ENCODE measurements around the gene PSENEN.
A peak's percentile ranks its signal among the peaks of the same experiment; 100 is the strongest.
"Not testable (repeated sequence)": the region's sequence is repeated elsewhere in the genome, so short reads cannot be mapped to it uniquely, and the experiment has no call there.

The PSENEN gene

DNA sequence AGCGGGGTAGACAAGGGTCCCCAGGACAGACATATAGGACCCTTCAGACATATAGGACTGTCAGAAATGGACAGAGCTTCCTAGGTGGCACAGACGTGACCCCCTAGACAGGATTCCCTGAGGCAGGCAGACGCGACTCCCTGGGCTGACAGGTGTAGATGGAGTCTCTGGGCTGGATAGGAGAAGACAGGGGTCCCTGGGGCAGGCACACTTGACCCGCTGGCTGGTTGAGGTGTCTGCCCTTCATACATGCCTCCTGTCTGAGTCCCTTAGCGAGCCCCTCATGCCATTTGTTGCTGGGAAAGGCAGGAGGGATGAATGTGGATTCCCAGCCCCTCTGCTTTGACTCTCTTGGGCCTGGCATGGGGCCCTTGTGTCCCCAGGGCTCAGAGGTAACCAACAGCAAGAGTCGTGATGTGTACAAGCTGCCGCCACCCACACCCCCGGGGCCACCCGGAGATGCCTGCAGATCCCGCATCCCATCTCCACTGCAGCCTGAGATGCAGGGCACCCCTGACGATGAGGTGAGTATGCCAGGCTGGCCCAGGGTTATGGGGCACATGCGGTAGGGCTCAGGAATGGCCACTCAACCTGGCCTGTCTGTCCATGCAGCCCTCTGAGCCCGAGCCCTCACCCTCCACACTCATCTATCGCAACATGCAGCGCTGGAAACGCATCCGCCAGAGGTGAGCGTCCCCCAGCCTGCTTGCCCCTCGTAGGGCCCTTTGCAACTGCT, 8.4 kb downstream of the PSENEN start:
- DNase-seq = no peak

GRCh38 chr19:35754370-35755130, 9.1 kb downstream of the PSENEN start:
- DNase-seq = no peak

DNA sequence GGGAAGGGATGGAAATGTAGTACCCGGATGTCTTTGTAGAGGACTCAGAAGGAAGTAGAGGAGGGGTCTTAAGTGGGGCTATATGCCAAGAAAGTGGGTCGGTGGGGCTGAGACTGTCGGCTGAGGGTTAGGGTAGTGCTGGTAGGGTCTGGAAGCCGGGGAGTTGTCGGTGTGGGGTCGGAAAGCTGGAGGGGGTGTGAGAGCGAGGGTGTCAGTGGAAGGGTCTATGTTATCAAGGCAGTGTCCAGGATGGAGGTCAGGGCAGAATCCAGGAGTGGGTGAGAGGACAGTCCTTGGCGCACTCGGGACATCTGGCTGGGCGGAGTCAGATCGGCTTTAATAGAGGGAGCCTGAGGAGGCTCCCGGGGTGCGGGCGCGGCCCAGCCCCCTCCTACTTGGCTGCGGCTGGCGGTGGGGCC, 9.7 kb downstream of the PSENEN start:
- no peak for DNase-seq

- no peak for DNase-seq
Measured at GRCh38 chr19:35755550-35756376, 10.3 kb downstream of the PSENEN start.

DNA sequence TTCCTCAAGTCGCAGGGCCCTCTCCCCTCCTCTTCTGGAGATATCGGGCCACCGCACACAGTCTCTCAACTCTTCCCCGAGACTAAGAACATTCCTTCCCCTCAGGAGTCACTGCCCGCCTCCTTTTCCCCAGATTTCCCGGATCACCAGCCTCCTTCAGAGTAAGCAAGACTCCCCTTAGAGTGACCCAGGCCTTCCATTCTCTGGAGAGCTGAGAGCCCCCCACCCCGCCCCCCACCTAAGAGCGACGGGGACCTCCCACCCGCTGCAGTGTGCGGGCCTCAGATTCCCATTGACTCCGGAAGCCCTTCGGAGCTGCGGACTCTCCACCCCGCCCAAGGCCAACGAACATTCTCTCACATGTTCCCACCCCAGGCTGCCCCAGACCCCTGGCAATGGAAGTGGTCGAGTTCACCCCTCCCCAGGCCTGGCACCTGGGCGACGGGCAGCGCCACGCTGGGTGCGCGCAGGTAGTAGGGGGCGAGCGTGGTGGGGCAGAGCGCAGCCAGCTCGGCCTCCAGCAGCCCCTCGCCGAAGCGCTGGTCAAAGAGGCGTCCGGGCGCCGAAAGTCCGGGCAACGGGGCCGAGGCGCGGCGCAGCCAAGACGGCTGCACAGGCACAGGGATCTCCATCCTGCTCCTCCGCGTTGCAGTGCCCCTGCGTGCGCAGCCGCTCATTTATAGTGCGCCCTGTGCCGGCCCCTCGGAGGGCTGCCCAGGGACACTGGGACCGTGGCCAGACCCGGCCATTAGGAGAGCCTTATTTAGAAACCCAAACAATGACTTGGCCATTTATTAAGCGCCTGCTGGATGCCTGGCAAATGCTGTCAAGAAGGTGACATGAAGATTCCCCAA, 11.2 kb downstream of the PSENEN start, which contains the start of gene HSPB6:
Gene HSPB6, minus strand, starts transcription at position 653 of the 854 bp plus-strand sequence. Its CDS starts 21 bp downstream, at position 632.
- DNase-seq = no peak

DNA sequence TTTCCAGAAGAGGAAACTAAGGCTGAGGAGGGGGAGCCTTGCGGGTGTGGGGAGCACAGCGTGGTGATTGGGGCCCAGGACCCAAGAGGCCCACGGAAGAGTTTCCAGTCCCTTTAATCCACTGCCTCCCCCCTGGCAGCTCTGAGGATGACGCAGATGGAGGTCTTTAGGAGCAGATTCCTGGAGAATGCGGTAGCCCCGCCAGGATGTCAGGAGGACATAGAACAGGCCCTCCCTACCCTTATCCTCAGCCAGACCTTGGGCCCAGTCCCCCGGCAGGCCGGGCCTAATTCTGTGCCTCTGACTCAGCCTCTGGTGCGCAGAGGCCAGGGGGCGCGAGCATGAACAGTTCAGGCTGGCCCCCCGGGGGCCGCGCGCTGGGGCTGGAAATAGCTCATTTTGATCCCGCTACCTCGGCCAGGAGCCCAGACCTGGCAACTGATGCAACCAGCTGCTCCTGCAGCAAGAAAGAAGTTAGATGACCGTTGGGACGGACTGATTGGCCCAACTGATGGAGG, 11.8 kb downstream of the PSENEN start:
- no peak for DNase-seq

DNA sequence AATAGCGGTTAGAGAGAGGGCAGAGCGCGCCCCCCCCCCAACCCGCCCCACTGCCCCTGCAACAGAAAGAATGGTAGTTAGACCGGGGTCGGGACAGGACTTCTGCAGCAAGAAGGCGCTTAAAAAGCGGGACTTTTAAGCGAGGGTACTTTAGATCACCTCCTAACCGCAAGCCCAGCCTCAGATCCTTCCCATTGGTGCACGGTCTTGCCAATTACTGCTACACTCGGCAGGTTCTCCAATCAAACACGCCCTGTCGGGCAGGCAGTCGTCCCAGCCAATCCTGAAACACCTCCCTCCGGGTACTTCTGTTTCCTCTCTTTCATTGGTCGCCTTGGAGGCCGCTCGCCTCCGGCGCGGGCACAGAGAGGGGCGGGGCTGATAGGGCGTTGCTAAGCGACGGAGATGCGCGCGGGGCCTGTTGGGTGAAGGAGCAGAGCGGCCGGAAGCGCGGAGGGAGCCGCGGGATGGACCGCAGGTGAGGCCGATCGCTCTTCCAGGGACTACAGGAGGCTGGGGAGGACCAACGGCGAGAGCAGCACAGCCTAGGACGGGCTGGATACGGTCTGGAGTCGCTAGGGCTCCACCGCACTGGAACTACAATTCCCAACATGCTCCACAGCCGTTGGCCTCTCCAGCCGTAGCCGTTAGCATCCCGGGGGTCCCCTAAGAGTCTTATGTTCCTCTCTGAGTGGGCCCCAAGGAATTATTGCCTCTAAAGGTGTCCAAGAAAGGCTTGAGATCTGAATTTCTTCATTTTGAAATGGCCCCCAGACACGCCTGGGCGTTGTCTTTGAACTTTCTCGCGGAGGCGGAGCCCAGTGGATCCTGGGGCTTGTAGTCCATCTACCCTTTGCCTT, 12.5 kb downstream of the PSENEN start, which contains the start of gene PROSER3:
Gene PROSER3, plus strand, starts transcription at position 428 of the 860 bp plus-strand sequence. Its CDS starts 40 bp downstream, at position 468.
- DNase-seq = peak; percentile 98

- DNase-seq = no peak
Measured at GRCh38 chr19:35759697-35760096, 14.2 kb downstream of the PSENEN start.

- DNase-seq = no peak
Measured at GRCh38 chr19:35760711-35761349, 15.4 kb downstream of the PSENEN start.

GRCh38 chr19:35764432-35765315, 19.2 kb downstream of the PSENEN start:
- DNase-seq = no peak

DNA sequence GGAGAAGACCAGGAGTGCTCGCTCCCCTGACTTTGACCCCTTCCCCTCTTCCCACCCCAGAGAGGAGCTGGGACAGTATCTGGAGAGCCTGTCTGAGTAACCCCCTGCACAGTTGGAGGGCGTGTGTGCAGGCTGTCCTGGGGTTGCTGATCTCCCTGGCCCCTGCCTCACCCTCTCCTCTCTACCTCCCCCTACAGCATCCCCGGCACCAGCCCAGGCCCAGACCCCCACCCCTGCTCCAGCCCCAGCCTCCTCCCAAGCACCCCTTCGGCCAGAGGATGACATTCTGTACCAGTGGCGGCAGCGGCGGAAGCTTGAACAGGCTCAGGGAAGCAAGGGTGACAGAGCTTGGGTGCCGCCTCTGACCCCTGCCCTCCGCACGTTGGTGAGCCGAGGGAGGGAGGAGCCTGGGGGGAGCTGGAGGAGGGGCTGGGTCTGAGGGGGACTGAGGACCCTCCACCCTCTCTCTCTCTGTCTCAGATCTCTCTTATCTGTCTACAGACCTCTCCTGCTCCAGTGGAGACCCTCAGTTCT, 21.2 kb downstream of the PSENEN start:
- DNase-seq = no peak

DNA sequence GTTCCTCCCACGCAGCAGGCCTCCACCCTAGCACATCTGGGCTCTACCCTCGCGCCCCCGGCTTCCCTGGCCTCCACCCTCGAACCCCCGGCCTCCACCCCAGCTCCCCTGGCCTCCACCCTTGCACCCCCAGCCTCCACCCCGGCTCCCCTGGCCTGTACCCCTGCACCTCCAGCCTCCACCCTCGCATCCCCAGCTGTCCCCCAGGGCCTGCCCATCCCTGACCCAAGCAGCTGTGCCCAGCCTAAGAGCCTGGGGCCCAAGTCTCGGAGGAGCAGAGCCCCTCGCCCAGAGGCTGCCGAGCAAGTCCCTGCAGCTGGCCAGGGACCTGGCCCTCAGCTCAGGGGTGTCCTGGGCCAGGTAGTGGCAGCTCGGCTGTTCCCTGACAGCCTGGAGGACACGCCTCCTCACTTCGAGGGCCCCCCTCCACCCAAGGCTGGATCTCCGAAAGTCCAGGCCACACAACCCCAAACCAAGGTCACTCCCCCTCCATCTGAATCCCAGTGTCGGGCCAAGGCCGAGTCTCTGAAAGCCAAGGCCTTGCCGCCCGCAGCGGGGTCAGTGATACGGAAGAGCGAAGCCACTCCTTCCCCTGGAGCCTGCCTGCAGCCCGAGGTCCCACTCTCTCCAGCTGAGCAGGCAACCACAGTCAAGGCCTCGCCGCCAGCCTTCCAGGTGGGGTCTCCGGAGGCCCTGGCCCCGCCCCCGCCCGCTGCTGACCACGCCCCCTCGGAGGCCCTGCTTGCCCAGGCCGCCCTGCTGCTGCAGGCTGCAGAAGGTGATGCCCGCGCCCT, 22.0 kb downstream of the PSENEN start:
- no peak for DNase-seq

GRCh38 chr19:35768082-35768421, 22.6 kb downstream of the PSENEN start:
- no peak for DNase-seq

- DNase-seq = not testable (repeated sequence)
Measured at GRCh38 chr19:35772362-35772761, 26.9 kb downstream of the PSENEN start.

DNA sequence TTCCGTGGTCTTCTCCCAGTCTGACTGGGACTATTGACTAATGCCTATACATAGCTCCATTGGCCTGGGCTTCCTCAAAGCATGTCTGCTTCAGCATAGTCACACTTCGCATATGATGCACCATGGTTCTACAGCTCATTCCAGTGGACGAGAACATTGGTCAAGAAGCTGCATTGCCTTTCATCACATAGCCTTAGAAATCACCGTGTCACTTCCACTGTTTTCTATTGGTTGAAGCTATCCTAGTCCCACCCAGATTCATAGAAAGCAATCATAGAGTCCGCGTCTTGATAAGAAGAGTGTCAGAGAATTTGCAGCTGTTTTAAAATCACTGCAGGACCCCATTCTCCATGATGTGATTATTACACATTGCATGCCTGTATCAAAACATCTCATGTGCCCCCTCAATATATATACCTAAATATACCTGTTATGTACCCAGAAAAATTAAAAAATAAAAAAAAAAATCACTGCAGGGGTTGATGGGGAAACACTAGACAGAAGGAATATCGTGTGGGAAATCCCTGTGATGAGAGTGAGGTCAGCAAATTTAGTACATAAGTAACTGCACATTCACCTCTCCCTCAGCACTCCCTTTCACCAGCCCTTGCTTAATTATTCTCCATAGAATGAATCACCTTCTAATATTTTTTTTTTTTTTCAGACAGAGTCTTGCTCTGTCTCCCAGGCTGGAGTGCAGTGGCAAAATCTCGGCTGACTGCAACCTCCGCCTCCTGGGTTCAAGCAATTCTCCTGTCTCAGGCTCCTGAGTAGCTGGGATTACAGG, 27.8 kb downstream of the PSENEN start:
- no peak for DNase-seq

DNA sequence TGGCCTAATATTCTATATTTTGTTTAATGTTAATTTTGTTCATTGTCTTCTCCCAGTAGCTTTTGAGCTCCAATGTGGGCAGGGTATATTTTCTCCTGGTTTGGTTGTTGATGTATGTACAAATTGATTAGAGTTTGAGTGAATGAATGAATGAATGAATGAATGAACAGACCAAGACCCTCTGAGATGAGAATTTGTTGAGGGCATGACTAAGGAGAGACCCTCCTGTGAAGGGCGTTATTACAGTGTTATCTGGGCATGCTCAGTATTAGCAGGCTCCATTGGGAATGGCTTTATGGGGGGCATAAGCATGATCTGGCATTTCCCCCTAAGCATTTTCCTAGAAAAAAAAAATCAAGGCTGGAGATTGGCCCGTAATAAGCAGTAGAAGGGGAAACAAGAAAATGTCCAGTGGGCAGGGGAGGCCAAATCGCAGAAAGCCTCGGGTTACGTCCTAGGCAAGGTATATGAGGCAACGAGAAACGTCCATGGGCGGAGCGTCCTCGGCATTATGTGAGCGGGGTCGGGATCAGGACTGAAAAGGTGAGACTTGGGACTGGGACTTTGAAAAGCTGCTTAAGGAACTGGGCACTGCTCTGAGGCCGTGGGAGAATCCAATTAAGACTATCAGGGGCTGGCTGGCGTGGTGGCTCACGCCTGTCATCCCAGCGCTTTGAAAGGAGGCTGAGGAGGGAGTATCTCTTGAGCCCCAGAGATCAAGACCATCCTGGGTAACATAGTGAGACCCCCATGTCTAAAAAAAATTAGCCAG, 29.0 kb downstream of the PSENEN start:
- no peak for DNase-seq

DNA sequence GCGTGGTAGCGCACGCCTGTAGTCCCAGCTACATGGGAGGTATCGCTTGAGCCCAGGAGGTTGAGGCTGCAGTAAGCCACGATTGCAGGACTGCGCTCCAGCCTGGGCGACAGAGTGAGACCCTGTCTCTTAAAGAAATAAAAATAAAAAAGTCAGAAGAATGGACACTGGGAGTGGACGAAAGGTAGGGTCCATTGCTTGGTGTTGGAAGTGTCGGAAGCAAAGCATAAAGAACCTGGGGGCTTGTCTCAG, 29.5 kb downstream of the PSENEN start:
- DNase-seq = no peak
